8988T (cell line): ENCODE measurements around the gene HLA-A.

Source experiments
- DNase-seq: peaks from one replicate; pipeline ENCODE4 v3.0.0; 2011

The HLA-A gene

GRCh38 chr6:29935273-29935955 is 6.9 kb upstream of the HLA-A start:
- no peak for DNase-seq

- no peak for DNase-seq
Measured at GRCh38 chr6:29938746-29939508, 3.4 kb upstream of the HLA-A start.

- no peak for DNase-seq
Measured at GRCh38 chr6:29941016-29941415, 1.3 kb upstream of the HLA-A start.

- no peak for DNase-seq
Measured at GRCh38 chr6:29941471-29941870, 861 bp upstream of the HLA-A start.

- no peak for DNase-seq
Measured at GRCh38 chr6:29941916-29942274, 437 bp upstream of the HLA-A start.

DNA sequence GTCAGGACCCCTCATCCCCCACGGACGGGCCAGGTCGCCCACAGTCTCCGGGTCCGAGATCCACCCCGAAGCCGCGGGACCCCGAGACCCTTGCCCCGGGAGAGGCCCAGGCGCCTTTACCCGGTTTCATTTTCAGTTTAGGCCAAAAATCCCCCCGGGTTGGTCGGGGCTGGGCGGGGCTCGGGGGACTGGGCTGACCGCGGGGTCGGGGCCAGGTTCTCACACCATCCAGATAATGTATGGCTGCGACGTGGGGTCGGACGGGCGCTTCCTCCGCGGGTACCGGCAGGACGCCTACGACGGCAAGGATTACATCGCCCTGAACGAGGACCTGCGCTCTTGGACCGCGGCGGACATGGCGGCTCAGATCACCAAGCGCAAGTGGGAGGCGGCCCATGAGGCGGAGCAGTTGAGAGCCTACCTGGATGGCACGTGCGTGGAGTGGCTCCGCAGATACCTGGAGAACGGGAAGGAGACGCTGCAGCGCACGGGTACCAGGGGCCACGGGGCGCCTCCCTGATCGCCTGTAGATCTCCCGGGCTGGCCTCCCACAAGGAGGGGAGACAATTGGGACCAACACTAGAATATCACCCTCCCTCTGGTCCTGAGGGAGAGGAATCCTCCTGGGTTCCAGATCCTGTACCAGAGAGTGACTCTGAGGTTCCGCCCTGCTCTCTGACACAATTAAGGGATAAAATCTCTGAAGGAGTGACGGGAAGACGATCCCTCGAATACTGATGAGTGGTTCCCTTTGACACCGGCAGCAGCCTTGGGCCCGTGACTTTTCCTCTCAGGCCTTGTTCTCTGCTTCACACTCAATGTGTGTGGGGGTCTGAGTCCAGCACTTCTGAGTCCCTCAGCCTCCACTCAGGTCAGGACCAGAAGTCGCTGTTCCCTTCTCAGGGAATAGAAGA is 978 bp downstream of the HLA-A start:
- no peak for DNase-seq

DNA sequence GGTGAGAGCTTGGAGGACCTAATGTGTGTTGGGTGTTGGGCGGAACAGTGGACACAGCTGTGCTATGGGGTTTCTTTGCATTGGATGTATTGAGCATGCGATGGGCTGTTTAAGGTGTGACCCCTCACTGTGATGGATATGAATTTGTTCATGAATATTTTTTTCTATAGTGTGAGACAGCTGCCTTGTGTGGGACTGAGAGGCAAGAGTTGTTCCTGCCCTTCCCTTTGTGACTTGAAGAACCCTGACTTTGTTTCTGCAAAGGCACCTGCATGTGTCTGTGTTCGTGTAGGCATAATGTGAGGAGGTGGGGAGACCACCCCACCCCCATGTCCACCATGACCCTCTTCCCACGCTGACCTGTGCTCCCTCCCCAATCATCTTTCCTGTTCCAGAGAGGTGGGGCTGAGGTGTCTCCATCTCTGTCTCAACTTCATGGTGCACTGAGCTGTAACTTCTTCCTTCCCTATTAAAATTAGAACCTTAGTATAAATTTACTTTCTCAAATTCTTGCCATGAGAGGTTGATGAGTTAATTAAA is 3.0 kb downstream of the HLA-A start:
- DNase-seq: no peak

DNA sequence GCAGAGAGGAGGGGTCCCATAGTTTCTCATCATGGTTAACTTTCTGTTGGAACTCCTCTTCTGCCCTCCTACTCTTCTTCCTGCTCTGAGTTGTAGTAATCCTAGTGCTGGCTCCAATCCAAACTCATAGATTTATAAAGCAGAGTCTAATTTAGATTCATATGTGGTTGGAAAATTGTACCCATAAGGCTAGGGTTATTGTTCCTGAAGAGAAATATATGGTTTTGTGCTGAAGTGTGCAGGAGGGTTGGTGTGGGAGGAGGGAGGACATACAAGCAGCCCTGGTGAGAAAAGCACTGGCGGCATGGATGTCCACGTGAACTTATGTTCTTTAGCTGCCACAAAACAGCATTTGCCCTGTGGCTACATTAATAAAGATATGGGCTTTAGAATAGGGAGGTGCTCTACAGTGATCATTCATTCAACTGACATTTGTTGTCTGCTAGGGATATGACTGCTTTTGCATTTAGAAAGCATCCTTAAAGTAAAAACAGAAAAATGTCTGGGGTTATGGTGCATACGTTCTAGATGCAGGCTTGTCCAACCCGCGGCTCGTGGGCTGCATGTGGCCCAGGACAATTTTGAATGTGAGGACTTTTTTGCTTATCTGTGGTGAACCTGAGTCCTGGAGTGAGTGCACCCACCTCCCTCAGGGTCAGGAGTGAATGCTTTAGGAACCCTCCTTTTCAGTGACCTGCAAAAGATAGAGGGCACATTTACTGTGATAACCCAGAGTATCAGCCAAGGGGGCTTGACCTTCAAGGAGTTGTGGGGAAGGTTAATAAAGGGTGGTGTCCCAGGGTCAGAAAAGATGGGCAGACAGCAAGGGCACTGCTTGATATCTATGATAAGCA is 4.1 kb downstream of the HLA-A start:
- DNase-seq: no peak

DNA sequence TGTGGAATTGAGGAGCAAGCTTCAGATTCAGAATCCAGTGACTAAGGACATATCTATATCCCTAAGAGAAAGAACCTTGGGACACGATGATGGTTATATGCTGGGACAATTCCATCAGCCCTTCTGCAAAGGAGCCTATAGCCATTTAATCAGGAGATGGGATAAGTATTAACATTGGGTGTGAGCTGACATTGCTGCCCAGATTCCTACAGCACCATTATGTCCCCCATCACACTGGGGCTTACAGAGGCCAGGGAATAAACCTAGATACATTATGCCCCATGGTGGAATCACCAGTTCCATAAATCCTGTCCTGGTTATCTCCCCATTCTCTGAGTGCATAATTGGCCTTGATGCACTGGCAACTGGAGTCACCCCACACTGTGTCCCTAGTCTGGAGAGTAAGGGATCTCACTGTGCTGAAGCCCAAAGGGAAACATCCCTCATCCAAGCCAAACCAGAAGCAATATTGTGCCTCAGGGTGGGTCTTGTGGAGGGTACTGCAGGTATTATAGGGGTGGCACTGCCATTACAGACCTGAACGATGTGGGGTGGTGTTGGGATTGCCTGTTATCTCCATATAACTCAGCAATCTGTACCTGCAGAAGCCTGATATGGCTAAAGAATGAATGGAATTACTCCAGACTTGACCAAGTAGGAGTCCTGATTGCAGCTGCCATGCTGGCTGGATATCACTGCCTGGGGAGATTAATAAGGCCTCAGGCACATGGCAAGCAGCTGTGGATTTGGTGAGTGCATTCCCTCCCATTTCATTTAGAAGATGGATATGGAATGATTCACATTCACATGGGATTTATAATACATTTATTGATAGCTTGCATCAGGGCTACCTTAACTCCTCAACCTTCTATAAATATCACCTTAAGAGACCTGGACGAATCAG is 5.0 kb downstream of the HLA-A start:
- DNase-seq: no peak

- DNase-seq: no peak
Measured at GRCh38 chr6:29948277-29948676, 5.9 kb downstream of the HLA-A start.

DNA sequence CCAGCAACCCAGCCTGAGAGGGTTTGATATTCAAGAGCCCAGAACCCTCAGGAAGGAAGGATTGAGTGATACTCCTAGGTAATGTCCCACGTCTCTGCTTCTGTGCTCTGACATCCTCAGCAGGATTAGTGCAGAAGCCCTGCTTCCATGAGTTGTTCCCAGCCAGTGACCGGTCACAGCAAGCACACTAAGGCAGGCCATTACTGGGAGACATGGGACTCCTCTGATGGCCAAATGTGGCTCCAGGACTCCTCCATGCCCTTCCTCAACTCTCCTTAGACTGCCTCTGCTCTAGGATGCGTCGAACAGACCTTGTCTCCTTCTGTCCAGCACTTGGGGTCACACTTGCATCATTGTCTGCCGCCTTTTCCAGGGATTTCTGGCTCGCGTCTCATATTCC is 7.6 kb downstream of the HLA-A start:
- no peak for DNase-seq

DNA sequence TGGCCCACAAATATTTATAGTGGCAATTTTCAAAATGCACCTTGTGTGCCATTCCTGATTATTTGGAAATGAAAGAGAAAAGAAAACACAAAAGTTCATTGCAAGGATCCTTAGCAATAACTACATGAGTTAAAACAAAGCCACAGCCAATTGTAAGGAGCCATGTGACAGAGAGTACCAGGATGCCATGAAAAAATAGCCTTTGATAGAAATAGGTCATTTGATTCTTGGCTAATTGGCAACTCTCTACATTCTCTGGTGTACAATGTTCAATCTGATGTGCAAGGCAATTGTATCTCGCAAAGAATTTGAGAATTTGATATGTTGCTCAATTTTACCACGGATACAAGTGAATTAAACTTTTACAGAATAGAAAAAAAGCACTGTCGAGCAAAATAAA is 9.6 kb downstream of the HLA-A start:
- no peak for DNase-seq

DNA sequence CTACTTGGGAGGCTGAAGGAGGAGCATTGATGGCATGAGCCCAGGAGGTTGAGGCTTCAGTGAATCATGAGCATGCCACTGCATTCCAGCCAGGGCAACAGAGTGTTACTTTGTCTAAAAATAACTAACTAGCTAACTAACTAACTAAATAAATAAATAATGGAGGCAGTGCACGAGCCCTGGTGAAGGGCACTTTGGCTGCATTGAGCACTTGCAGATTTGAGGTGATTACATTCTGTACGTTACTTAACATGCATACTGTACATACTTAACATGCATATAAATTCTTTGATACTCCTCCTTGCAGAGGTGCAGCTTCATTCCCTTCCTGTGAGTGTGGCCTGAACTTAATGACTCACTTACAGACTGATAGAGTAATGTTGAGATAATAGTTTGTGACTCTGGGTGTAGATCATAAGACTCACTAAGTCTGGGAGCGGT is 10.7 kb downstream of the HLA-A start:
- no peak for DNase-seq

DNA sequence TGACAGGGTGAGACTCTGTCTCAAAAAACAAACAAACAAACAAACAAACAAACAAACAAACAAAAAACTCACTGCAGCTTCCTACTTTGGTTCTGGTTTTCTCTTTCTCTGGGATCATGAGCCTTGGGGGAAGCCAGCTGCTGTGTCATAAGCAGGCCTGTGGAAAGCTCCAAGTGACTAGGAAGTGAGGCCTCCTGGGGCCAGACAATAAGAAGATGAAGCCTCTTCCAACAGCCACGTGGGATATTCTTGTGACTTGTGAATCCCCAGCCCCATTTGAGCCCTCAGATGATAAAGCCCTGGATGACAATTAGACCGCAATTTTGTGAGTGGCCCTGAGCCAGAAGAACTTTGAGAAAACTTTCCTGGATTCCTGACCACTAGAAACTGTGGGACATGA is 11.4 kb downstream of the HLA-A start:
- DNase-seq: no peak

GRCh38 chr6:29954272-29954671 is 11.9 kb downstream of the HLA-A start:
- DNase-seq: no peak

DNA sequence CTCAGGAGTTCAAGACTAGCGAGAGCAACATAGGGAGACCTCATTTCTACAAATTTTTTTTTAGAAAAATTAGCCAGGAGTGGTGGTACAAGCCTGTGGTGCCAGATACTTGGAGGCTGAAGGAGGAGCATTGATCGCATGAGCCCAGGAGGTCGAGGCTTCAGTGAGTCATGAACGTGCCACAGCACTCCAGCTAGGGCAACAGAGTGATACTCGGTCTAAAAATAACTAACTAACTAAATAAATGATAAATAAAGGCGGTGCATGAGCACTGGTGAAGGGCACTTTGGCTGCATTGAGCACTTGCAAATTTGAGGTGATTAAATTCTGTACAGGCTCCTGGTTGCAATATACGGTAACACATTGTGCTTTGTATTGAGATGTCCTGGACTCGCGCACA is 13.5 kb downstream of the HLA-A start:
- DNase-seq: no peak

GRCh38 chr6:29956518-29956917 is 14.2 kb downstream of the HLA-A start:
- no peak for DNase-seq

GRCh38 chr6:29958046-29958445 is 15.7 kb downstream of the HLA-A start:
- DNase-seq: no peak

GRCh38 chr6:29958921-29959320 is 16.6 kb downstream of the HLA-A start:
- no peak for DNase-seq

DNA sequence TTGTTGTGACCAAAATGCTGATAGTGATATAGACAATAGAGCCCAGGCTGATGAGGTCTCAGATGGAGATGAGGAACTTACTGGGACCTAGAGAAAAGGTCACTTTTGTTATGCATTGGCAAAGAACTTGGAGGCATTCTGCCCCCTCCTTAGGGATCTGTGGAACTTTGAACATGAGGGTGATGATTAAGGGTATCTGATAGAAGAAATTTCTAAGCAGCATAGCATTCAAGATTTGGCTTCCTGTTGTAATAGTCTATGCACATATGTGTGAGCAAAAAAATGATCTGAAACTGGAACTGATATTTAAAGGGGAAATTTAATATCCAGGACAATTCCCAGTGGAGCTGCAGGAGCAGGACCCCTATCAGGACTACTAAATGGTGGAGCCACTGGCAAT is 17.1 kb downstream of the HLA-A start:
- no peak for DNase-seq

GRCh38 chr6:29961966-29962365 is 19.6 kb downstream of the HLA-A start:
- DNase-seq: no peak
